IMR-90 (cell line): Measurements from ENCODE around the gene CFDP1. TPM values are rescaled to one million over a fixed set of nuclear protein-coding genes. Genes with fewer than 3 reads are reported as not detected.

Experiments used
- ATAC-seq: fragments of 200-7000 bp; cut with Tn5 transposase; 2 replicates; pipeline ENCODE4 v1.9.1; 2020; ENCODE audit warnings: low read depth, mild to moderate bottlenecking, moderate library complexity
- BruUV-seq: library from RNA; stranded (reverse); fragments of 400-500 nt; replicated peaks from 2 replicates; lab custom pipeline; 2021; lab: Mats Ljungman, UMichigan
- CTCF ChIA-PET: fragments of 300-600 bp; formaldehyde crosslinking; extraction: SDS; loops from one replicate; lab custom pipeline; 2021; ENCODE audit warnings: antibody characterized with exemption; lab: Yijun Ruan, JAX
- POLR2A ChIA-PET: fragments of 300-600 bp; sonication (Branson Sonifier 250); formaldehyde crosslinking; loops from one replicate; lab custom pipeline; 2022; ENCODE audit warnings: antibody characterized with exemption; ENCODE audit not compliant: unreplicated experiment; lab: Charles Lee
- DNase-seq: peaks from one replicate; pipeline ENCODE4 v3.0.0; 2013
- H2AFZ ChIP-seq: replicated peaks from 2 replicates; pipeline ENCODE3; 2013; ENCODE audit warnings: low read length, mild to moderate bottlenecking; ENCODE audit not compliant: poor library complexity
- H2AK5ac ChIP-seq: 2 replicates; pipeline ENCODE4 v1.6.1; 2013; ENCODE audit warnings: low read depth, low read length, inconsistent platforms
- H2AK9ac ChIP-seq: replicated peaks from 2 replicates; pipeline ENCODE3; 2013; ENCODE audit warnings: mild to moderate bottlenecking, low read depth, low read length, moderate library complexity; ENCODE audit not compliant: poor library complexity
- H2BK120ac ChIP-seq: 2 replicates; pipeline ENCODE4 v1.6.1; 2013; ENCODE audit warnings: low read depth, low read length, inconsistent platforms
- H2BK15ac ChIP-seq: 3 replicates; pipeline ENCODE4 v1.6.1; 2013; ENCODE audit warnings: low read depth, low read length, inconsistent platforms
- H2BK20ac ChIP-seq: 2 replicates; pipeline ENCODE4 v1.6.1; 2013; ENCODE audit warnings: low read depth, mild to moderate bottlenecking, inconsistent platforms, low read length, moderate library complexity
- H2BK5ac ChIP-seq: 2 replicates; pipeline ENCODE4 v1.6.1; 2013; ENCODE audit warnings: mild to moderate bottlenecking, low read depth, low read length, inconsistent platforms; ENCODE audit not compliant: poor library complexity, severe bottlenecking
- H3K14ac ChIP-seq: replicated peaks from 2 replicates; pipeline ENCODE4 v1.6.1; 2013; ENCODE audit warnings: low read depth, low read length, inconsistent platforms
- H3K18ac ChIP-seq: 2 replicates; pipeline ENCODE4 v1.6.1; 2013; ENCODE audit warnings: low read depth, low read length, control low read depth
- H3K23ac ChIP-seq: 2 replicates; pipeline ENCODE4 v1.6.1; 2013; ENCODE audit warnings: low read depth, low read length, inconsistent platforms
- H3K27ac ChIP-seq: 2 replicates; pipeline ENCODE4 v1.5.1; 2013; ENCODE audit warnings: mild to moderate bottlenecking, control low read depth, low read length; ENCODE audit not compliant: insufficient read depth
- H3K27me3 ChIP-seq: 2 replicates; pipeline ENCODE4 v1.6.1; 2013; ENCODE audit warnings: low read length; ENCODE audit not compliant: control insufficient read depth, insufficient read depth
- H3K36me3 ChIP-seq: 2 replicates; pipeline ENCODE4 v1.6.1; 2013; ENCODE audit warnings: low read length, mixed read lengths; ENCODE audit not compliant: control insufficient read depth, insufficient read depth
- H3K4ac ChIP-seq: 2 replicates; pipeline ENCODE4 v1.6.1; 2013; ENCODE audit warnings: low read depth, low read length, inconsistent platforms
- H3K4me1 ChIP-seq: 2 replicates; pipeline ENCODE4 v1.6.1; 2013; ENCODE audit warnings: low read length, mixed read lengths; ENCODE audit not compliant: control insufficient read depth, insufficient read depth
- H3K4me2 ChIP-seq: 2 replicates; pipeline ENCODE4 v1.6.1; 2013; ENCODE audit warnings: low read depth, mild to moderate bottlenecking, control low read depth, low read length, moderate library complexity
- H3K4me3 ChIP-seq: 2 replicates; pipeline ENCODE4 v1.5.1; 2013; ENCODE audit warnings: low read depth, mild to moderate bottlenecking, control low read depth, low read length, moderate library complexity; ENCODE audit not compliant: insufficient read depth
- H3K56ac ChIP-seq: 2 replicates; pipeline ENCODE4 v1.6.1; 2013; ENCODE audit warnings: low read length, inconsistent platforms; ENCODE audit not compliant: insufficient read depth; ENCODE audit errors: extremely low read depth
- H3K79me1 ChIP-seq, 2 experiments: 2 replicates each; pipeline ENCODE4 v1.6.1; 2013; ENCODE audit warnings: low read length in 2 of 2, inconsistent platforms in 1 of 2, low read depth in 1 of 2
- H3K9ac ChIP-seq: 2 replicates; pipeline ENCODE4 v1.6.1; 2013; ENCODE audit warnings: low read depth, low read length, control low read depth
- H3K9me1 ChIP-seq: 2 replicates; pipeline ENCODE4 v1.6.1; 2013; ENCODE audit warnings: low read length, inconsistent platforms; ENCODE audit not compliant: insufficient read depth
- H3K9me3 ChIP-seq: 2 replicates; pipeline ENCODE4 v1.6.1; 2013; ENCODE audit warnings: low read length; ENCODE audit not compliant: control insufficient read depth, insufficient read depth
- H4K20me1 ChIP-seq: 2 replicates; pipeline ENCODE4 v1.6.1; 2013; ENCODE audit warnings: low read length, inconsistent platforms; ENCODE audit not compliant: insufficient read depth
- H4K5ac ChIP-seq: 2 replicates; pipeline ENCODE4 v1.6.1; 2013; ENCODE audit warnings: mild to moderate bottlenecking, low read depth, low read length, control low read depth
- H4K8ac ChIP-seq, 2 experiments: 2 replicates each; pipeline ENCODE4 v1.6.1; 2013; ENCODE audit warnings: low read depth in 2 of 2, low read length in 2 of 2, control low read depth in 1 of 2, inconsistent platforms in 1 of 2
- H4K91ac ChIP-seq: 2 replicates; pipeline ENCODE4 v1.6.1; 2013; ENCODE audit warnings: low read depth, low read length, inconsistent platforms; ENCODE audit not compliant: insufficient read depth
- CEBPB ChIP-seq: IDR thresholded peaks from 2 replicates; pipeline ENCODE4 v1.6.1; 2012; ENCODE audit warnings: low read depth, low read length, improper control_type of control experiment
- CHD1 ChIP-seq: IDR thresholded peaks from 2 replicates; pipeline ENCODE4 v1.6.1; 2012; ENCODE audit warnings: low read depth, low read length, improper control_type of control experiment
- FOS ChIP-seq: fragments of 150-350 bp; IDR thresholded peaks from 2 replicates; pipeline ENCODE4 v1.6.1; 2016; ENCODE audit warnings: low read depth, low read length
- MAFK ChIP-seq: IDR thresholded peaks from 2 replicates; pipeline ENCODE4 v1.6.1; 2012; ENCODE audit warnings: low read depth, low read length, improper control_type of control experiment
- MAZ ChIP-seq: IDR thresholded peaks from 2 replicates; pipeline ENCODE4 v1.6.1; 2012; ENCODE audit warnings: low read depth, mild to moderate bottlenecking, low read length, improper control_type of control experiment, moderate library complexity, borderline replicate concordance
- MXI1 ChIP-seq: IDR thresholded peaks from 2 replicates; pipeline ENCODE4 v1.6.1; 2012; ENCODE audit warnings: low read depth, mild to moderate bottlenecking, low read length, moderate library complexity, borderline replicate concordance
- POLR2A ChIP-seq: IDR thresholded peaks from 2 replicates; pipeline ENCODE4 v1.6.1; 2012; ENCODE audit warnings: mild to moderate bottlenecking, low read depth, low read length
- RAD21 ChIP-seq: IDR thresholded peaks from 2 replicates; pipeline ENCODE4 v1.6.1; 2012; ENCODE audit warnings: low read length, improper control_type of control experiment
- RCOR1 ChIP-seq: IDR thresholded peaks from 2 replicates; pipeline ENCODE4 v1.6.1; 2012; ENCODE audit warnings: mild to moderate bottlenecking, low read length, improper control_type of control experiment; ENCODE audit not compliant: insufficient replicate concordance
- RFX5 ChIP-seq: IDR thresholded peaks from 2 replicates; pipeline ENCODE4 v1.8.0; 2012; ENCODE audit warnings: low read depth, mild to moderate bottlenecking, low read length, moderate library complexity
- SMC3 ChIP-seq: fragments of 150-350 bp; IDR thresholded peaks from 2 replicates; pipeline ENCODE4 v1.6.1; 2016; ENCODE audit warnings: low read depth, mild to moderate bottlenecking, antibody characterized with exemption, low read length, moderate library complexity
- WGBS, 2 experiments: methylation state at CpG; one replicate each; pipeline versions ENCODE4 v1.1.5 to v1.1.7; 2013; ENCODE audit warnings: missing lambda C conversion rate in 2 of 2; ENCODE audit not compliant: insufficient read length in 1 of 2; ENCODE audit errors: extremely low coverage in 2 of 2; 5-methylcytosine and 5-hydroxymethylcytosine counted together
- dilution Hi-C: fragments of 300-500 bp; cut with HindIII; formaldehyde crosslinking; loops from one replicate; pipeline ENCODE4 v1.14.3; 2018; ENCODE audit warnings: low sequenced_read_pairs; ENCODE audit not compliant: unreplicated experiment
- in situ Hi-C: fragments of 300-500 bp; cut with MboI; formaldehyde crosslinking; loops from 3 replicates; pipeline ENCODE4 v1.14.3; 2019; ENCODE audit warnings: low sequenced_read_pairs, inconsistent platforms, mixed read lengths
- intact Hi-C: fragments of 100-400 bp; cut with micrococcal nuclease; formaldehyde crosslinking; loops from 2 replicates; pipeline ENCODE4 v1.10.0; 2022
- polyA plus RNA-seq, 3 experiments: library from polyadenylated mRNA; depleted of rRNA; stranded (reverse); fragments of >200 nt; gene quantifications; 2 replicates each; pipeline ENCODE4 v1.2.3, GENCODE V29; 2012; ENCODE audit warnings: low replicate concordance in 1 of 3
- total RNA-seq: library from RNA; depleted of rRNA; stranded (reverse); fragments of >200 nt; gene quantifications from 2 replicates; pipeline ENCODE4 v1.2.3, GENCODE V29; 2012
- TF ChIP-seq, protein P1 (sequence below): fragments of 150-350 bp; IDR thresholded peaks from 2 replicates; pipeline ENCODE4 v1.6.1; 2017; ENCODE audit warnings: mild to moderate bottlenecking, antibody characterized with exemption, low read length, low read depth
- TF ChIP-seq, protein P2 (sequence below): fragments of 150-350 bp; IDR thresholded peaks from 2 replicates; pipeline ENCODE4 v1.6.1; 2016; ENCODE audit warnings: low read depth, mild to moderate bottlenecking, low read length, moderate library complexity, borderline replicate concordance

Gene CFDP1
- total and polyA plus RNA-seq, 2 of the 4 experiments (the other 2 are of a cell fraction): 15.6 to 38.7 TPM

DNA sequence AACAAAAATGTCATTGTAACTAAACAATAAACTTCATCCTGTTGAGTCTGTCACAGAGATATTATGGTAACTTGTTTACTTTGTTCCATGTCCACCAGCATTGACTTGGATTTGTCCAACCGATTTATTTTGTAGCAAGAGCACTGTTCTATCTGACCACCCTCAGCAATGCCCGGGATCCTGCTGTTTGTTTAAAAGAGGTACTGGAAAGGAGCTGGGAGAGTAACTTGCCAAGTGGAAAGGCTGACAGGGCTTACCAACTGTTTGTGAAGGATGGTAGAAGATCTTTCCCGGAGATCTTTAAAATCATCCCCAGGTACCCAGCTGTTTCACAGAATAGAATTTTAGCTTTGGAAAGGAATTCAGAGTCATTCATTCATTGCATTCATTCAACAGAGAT lies 122.8 kb downstream of the CFDP1 start:
- dilution Hi-C loops: no loop called here
- BruUV-seq: no TSS peak
- WGBS, 2 experiments: no CpG with 5 or more reads among the region's 3 CpGs

More for the DNA sequence above, 122.8 kb downstream of the CFDP1 start:
- Histone ChIP-seq H4K5ac (no peak overlapping the region), H2AFZ (no peak overlapping the region), H3K9me1 (peaks cover 10% of the 10 kb centered on the region), H4K20me1 (peaks cover 4% of the 10 kb centered on the region; the same call in 1 of the 2 replicates), H3K23ac (no peak overlapping the region), H4K8ac (no peak overlapping the region; a peak in 1 of 4 replicates), H2BK20ac (0 out of 2 replicates have a peak overlapping the region, but pooled peaks have one; percentile 2), H3K4ac (no peak overlapping the region), H3K18ac (peak overlapping the region; percentile 19; the same call in 1 of the 2 replicates), H2BK5ac (no peak overlapping the region), H3K79me1 (peaks cover 9 to 34% of the 10 kb centered on the region in 2 experiments; a peak in 3 of 4 replicates), H3K27me3 (no peaks in the 10 kb centered on the region), H3K27ac (no peak overlapping the region), H2BK15ac (no peak overlapping the region), H2AK5ac (no peak overlapping the region), H2AK9ac (no peak overlapping the region), H3K36me3 (peaks cover 1% of the 10 kb centered on the region), H3K9ac (no peak overlapping the region), H3K56ac (no peak overlapping the region), H3K4me1 (peaks cover 11% of the 10 kb centered on the region), H3K4me2 (no peak overlapping the region), H4K91ac (no peak overlapping the region), H3K4me3 (no peak overlapping the region), H3K14ac (no peak overlapping the region; the same call in 1 of the 2 replicates), H3K9me3 (no peaks in the 10 kb centered on the region), H2BK120ac (no peak overlapping the region)
- intact Hi-C loops: no loop called here
- TF ChIP-seq MXI1: no peak
- no peak for TF ChIP-seq POLR2A
- no peak for TF ChIP-seq RCOR1
- TF ChIP-seq MAZ: no peak
- TF ChIP-seq, protein P1, sequence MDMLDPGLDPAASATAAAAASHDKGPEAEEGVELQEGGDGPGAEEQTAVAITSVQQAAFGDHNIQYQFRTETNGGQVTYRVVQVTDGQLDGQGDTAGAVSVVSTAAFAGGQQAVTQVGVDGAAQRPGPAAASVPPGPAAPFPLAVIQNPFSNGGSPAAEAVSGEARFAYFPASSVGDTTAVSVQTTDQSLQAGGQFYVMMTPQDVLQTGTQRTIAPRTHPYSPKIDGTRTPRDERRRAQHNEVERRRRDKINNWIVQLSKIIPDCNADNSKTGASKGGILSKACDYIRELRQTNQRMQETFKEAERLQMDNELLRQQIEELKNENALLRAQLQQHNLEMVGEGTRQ: no peak
- no peak for TF ChIP-seq FOS
- no peak for TF ChIP-seq MAFK
- no peak for TF ChIP-seq RAD21
- no peak for TF ChIP-seq CHD1
- TF ChIP-seq CEBPB: no peak
- TF ChIP-seq, protein P2, sequence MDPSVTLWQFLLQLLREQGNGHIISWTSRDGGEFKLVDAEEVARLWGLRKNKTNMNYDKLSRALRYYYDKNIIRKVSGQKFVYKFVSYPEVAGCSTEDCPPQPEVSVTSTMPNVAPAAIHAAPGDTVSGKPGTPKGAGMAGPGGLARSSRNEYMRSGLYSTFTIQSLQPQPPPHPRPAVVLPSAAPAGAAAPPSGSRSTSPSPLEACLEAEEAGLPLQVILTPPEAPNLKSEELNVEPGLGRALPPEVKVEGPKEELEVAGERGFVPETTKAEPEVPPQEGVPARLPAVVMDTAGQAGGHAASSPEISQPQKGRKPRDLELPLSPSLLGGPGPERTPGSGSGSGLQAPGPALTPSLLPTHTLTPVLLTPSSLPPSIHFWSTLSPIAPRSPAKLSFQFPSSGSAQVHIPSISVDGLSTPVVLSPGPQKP: no peak
- TF ChIP-seq RFX5: no peak
- TF ChIP-seq SMC3: no peak
- no peak for ATAC-seq
- POLR2A ChIA-PET: no interaction called here
- DNase-seq: no peak
- CTCF ChIA-PET: no interaction called here
- in situ Hi-C loops: no loop called here
